GM18867 (cell line): ENCODE results near the gene ZBTB8B.
"Not testable (repeated sequence)": the region's sequence is repeated elsewhere in the genome, so short reads cannot be mapped to it uniquely, and the experiment has no call there.

Experiments
- ATAC-seq: cut with Tn5 transposase; IDR thresholded peaks from one replicate; pipeline ENCODE4 v1.9.1; 2021; ENCODE audit warnings: mild to moderate bottlenecking, moderate library complexity; ENCODE audit not compliant: unreplicated experiment

The ZBTB8B gene

GRCh38 chr1:32468791-32469190 lies 3.9 kb downstream of the ZBTB8B start:
- no peak for ATAC-seq

- ATAC-seq, result no peak
Observed at GRCh38 chr1:32470431-32470830, 5.6 kb downstream of the ZBTB8B start.

DNA sequence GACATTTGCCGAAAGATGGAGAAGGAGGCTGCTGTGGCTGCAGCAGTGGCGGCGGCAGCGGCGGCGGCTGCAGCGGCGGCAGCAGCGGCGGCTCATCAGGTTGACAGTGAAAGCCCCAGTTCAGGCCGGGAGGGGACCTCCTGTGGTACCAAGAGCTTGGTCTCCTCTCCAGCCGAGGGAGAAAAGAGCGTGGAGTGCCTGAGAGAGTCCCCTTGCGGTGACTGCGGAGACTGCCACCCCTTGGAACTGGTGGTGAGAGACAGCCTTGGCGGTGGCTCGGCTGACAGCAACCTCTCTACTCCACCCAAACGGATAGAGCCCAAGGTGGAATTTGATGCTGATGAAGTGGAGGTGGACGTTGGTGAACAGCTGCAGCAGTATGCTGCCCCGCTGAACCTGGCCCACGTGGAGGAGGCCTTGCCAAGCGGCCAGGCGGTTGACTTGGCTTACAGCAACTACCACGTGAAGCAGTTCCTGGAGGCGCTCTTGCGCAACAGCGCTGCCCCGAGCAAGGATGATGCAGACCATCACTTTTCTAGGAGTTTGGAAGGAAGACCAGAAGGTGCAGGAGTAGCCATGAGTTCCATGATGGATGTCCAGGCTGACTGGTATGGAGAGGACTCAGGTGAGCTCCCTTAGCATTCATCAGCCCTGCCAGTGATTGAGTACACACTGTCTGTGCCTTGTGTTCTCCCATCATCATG lies 6.3 kb downstream of the ZBTB8B start:
- ATAC-seq, result no peak

DNA sequence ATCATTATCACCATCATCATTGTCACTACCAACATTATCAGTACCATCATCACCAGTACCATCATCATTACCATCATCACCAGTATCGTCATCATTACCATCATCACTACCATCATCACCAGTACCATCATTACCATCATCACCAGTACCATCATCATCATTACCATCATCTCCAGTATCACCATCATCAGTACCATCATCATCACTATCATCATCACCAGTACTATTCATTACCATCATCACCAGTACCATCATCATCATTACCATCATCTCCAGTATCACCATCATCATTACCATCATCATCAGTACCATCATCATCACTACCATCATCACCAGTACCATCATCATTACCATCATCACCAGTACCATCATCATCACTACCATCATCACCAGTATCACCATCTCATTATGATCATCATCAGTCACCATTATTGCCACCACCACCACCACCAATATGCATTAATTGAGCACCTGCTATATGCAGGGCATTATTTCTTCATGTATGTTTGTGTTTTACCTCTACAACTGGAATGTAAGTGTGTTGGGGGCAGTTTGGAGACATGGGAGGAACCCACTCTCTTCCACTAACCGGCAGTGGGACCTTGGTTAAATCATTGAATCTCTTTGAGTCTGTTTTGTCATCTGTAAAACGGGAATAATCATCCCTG lies 7.0 kb downstream of the ZBTB8B start:
- ATAC-seq, result no peak

DNA sequence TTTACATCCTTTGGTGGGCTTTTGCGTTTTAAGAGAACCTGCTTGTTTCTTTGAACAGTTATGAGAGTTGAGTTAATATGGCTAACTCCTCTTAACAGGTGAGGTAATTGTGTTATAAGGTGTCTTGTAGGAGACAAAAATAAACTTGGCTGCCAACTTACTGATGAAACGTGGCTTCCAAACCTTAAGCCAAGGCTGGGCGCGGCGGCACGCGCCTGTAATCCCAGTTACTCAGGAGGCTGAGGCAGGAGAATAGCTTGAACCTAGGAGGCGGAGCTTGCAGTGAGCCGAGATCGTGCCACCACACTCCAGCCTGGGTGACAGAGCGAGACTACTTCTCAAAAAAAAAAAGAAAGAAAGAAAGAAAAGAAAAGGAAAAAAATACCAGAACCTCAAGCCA lies 8.1 kb downstream of the ZBTB8B start:
- ATAC-seq, result not testable (repeated sequence)

GRCh38 chr1:32474954-32475353 lies 10.1 kb downstream of the ZBTB8B start:
- no peak for ATAC-seq

DNA sequence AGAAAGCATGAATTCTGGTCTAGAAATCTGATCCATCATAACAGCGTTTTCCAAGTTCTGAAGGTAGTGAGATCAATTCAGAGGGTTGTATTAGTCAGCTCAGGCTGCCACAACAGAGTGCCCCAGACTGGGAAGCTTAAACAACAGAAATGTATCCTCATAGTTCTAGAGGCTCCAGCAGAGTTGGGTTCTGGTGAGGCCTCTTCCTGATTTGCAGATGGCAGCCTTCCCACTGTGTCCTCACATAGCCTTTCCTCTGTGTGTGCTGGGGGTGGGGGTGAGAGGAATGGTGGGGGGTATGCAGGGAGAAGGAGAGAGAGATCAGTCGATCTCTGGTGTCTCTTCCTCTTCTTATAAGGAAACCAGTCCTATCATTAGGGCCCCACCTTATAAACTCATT lies 15.1 kb downstream of the ZBTB8B start:
- ATAC-seq, result no peak

GRCh38 chr1:32480761-32481160 lies 15.9 kb downstream of the ZBTB8B start:
- ATAC-seq, result no peak

DNA sequence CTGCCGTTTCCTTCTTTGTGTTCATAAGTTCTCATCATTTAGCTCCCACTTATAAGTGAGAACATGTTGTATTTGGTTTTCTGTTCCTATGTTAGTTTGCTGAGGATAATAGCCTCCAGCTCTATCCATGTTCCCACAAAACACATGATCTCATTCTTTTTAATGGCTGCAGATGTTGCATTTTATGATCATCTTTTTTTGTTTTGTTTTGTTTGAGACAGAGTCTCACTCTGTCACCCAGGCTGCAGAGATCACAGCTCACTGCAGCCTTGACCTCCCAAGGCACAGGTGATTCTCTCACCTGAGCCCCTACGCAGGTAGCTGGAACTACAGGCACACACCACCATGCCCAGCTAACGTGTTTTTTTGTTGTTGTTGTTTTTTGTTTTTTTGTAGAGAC lies 16.9 kb downstream of the ZBTB8B start:
- not testable (repeated sequence) for ATAC-seq

GRCh38 chr1:32485554-32486255 lies 20.8 kb downstream of the ZBTB8B start:
- ATAC-seq, result no peak

DNA sequence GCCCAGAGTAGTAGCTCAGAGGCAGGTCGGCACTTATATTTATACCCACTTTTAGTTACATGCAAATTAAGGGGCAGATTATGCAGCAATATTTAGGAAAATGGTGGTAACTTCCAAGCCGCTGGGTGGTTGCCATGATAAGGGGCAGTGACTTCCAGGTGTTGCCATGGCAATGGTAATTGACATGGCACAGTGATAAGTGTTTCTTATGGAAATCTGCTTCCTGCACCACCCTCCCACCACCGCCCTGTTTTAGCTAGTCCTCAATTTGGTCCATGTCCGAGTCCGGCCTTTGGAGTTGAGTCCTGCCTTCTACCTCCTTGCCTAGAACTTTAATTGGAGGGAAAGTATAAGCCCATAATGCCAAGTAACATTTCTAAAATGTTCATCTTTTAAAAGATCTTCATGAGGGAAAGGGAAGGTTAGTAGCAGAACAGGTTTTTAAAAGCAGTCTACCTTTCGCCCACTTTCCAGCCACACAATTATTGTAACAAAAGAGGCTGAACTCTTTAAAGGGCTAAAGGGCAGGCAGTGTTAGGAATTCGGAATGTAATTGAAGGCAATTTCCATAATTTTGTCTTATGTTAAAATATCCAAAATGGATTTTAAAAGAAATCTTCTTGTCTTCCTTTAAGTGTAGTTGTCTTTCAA lies 21.7 kb downstream of the ZBTB8B start:
- no peak for ATAC-seq

- no peak for ATAC-seq
Observed at GRCh38 chr1:32487182-32487581, 22.3 kb downstream of the ZBTB8B start.

GRCh38 chr1:32489774-32490454 lies 25.0 kb downstream of the ZBTB8B start:
- ATAC-seq, result no peak

GRCh38 chr1:32491386-32491785 lies 26.5 kb downstream of the ZBTB8B start:
- ATAC-seq, result no peak

GRCh38 chr1:32494196-32494595 lies 29.3 kb downstream of the ZBTB8B start:
- no peak for ATAC-seq

- no peak for ATAC-seq
Observed at GRCh38 chr1:32494711-32495337, 30.0 kb downstream of the ZBTB8B start.

GRCh38 chr1:32496127-32496526 lies 31.3 kb downstream of the ZBTB8B start:
- ATAC-seq, result no peak

- no peak for ATAC-seq
Observed at GRCh38 chr1:32498751-32499150, 33.9 kb downstream of the ZBTB8B start.

DNA sequence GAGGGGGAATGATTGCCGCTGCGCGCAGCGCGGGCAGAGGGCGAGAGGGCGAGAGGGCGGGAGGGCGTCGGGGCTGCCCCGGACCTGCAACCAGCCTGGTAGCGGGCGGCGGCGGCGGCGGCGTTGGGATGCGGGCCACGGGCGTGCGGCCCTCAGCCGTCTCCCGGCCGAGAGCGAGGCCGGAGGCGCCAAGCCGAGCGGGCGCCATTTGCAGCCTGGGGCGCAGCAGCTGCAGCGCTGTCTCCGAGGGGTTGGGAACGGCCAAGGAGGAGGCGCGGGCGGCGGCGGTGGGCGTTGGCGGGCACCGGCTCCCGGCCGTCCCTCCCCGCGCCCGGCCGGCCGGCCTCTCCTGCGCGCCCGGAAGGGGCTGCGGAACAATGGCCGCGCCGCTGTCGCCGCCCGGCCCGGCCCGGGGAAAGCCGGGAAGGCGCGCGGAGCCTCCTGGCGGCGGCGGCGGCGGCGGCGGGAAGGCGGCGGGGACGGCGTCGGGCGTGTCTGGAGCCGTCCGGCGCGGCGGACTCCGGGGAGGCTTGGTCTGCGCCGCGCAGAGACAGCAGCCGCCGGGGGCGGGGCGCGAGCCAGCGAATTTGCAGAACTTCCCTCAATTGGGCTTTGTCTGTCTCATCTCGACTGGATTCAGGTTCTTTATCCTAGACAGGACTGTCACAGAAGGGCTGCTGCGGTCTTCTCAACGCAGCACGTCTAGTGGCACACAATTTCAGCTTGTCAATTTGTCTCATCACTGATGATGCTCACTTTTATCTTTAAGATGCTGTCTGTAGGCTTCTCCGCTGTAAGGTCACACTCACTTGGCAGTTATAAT lies 35.7 kb downstream of the ZBTB8B start:
- peak; percentile 65 for ATAC-seq

- no peak for ATAC-seq
Observed at GRCh38 chr1:32501865-32502264, 37.0 kb downstream of the ZBTB8B start.
